Spleen (tissue), 11 donors: ENCODE data around the gene RTF1. TPM values are rescaled to one million over a fixed set of nuclear protein-coding genes. Genes with fewer than 3 reads are reported as not detected.

ENCODE experiments used
- DNase-seq: peaks from one replicate; pipeline ENCODE4 v3.0.0-alpha.2; 2020
- H3K27ac ChIP-seq, 8 donors: fragments of 200-600 bp; sonication (generic) in 7 of 8; 1 replicate in 4 of 8; 2 replicates in 4 of 8; pipeline versions ENCODE4 v1.5.0 to v1.8.0; 2016 to 2021; ENCODE audit warnings: inconsistent platforms in 4 of 8, mild to moderate bottlenecking in 4 of 8, moderate library complexity in 1 of 8
- H3K27me3 ChIP-seq, 7 donors: fragments of 200-600 bp; sonication (generic) in 6 of 7; replicated peaks in 1 of 7; 1 replicate in 4 of 7; 2 replicates in 3 of 7; pipeline versions ENCODE4 v1.5.0 to v1.8.0; 2016 to 2021; ENCODE audit warnings: inconsistent platforms in 3 of 7, mild to moderate bottlenecking in 1 of 7
- H3K36me3 ChIP-seq, 6 donors: fragments of 200-600 bp; sonication (generic) in 5 of 6; 1 replicate in 4 of 6; 2 replicates in 2 of 6; pipeline versions ENCODE4 v1.5.0 to v1.8.0; 2016 to 2021; ENCODE audit warnings: inconsistent platforms in 2 of 6
- H3K4me1 ChIP-seq, 6 donors: fragments of 200-600 bp; sonication (generic) in 5 of 6; 1 replicate in 3 of 6; 2 replicates in 3 of 6; pipeline versions ENCODE4 v1.5.0 to v1.8.0; 2016 to 2021; ENCODE audit warnings: inconsistent platforms in 3 of 6
- H3K4me3 ChIP-seq, 8 donors: fragments of 200-600 bp; sonication (generic) in 7 of 8; 1 replicate in 4 of 8; 2 replicates in 4 of 8; pipeline versions ENCODE4 v1.5.0 to v1.8.0; 2016 to 2021; ENCODE audit warnings: inconsistent platforms in 4 of 8, mild to moderate bottlenecking in 4 of 8, moderate library complexity in 2 of 8
- H3K9me3 ChIP-seq, 8 donors: fragments of 200-600 bp; sonication (generic) in 7 of 8; 1 replicate in 4 of 8; 2 replicates in 4 of 8; pipeline versions ENCODE4 v1.5.0 to v1.8.0; 2016 to 2021; ENCODE audit warnings: inconsistent platforms in 4 of 8
- CTCF ChIP-seq, 11 experiments: fragments of 200-600 bp in 7 of 11; fragments of 450-650 bp in 4 of 11; sonication (generic) in 4 of 11; IDR thresholded peaks in 8 of 11; conservative IDR thresholded peaks in 3 of 11; 1 replicate in 7 of 11; 2 replicates in 4 of 11; pipeline versions ENCODE4 v1.4.0 to v1.8.0; 2016 to 2021; ENCODE audit warnings: antibody characterized with exemption in 11 of 11, inconsistent platforms in 4 of 11, mild to moderate bottlenecking in 1 of 11
- POLR2A ChIP-seq, 3 donors: fragments of 450-650 bp; IDR thresholded peaks; one replicate each; pipeline ENCODE4 v1.5.1; 2017; ENCODE audit warnings: antibody characterized with exemption in 3 of 3, mild to moderate bottlenecking in 1 of 3
- POLR2AphosphoS5 ChIP-seq, 3 donors: sonication (generic); formaldehyde crosslinking; IDR thresholded peaks; one replicate each; pipeline ENCODE4 v1.5.1; 2017; ENCODE audit warnings: antibody characterized with exemption in 3 of 3
- WGBS, 5 donors: extraction: QIAGEN DNeasy Blood & Tissue Kit in 3 of 5; methylation state at CpG; one replicate each; pipeline versions ENCODE4 v1.1.5 to v1.1.7; 2013 to 2018; 5-methylcytosine and 5-hydroxymethylcytosine counted together
- intact Hi-C: fragments of 100-400 bp; cut with DNase I; formaldehyde crosslinking; loops from one replicate; pipeline ENCODE4 v1.15.0; 2023; ENCODE audit warnings: low total_unique reads
- polyA plus RNA-seq, 3 donors: library from polyadenylated mRNA; stranded (reverse); fragments of 200-250 nt; gene quantifications; one replicate each; pipeline ENCODE4 v1.2.1, GENCODE V29; 2013
- total RNA-seq, 7 donors: library from RNA; depleted of rRNA in 3 of 7; stranded (reverse); fragments of >200 nt in 3 of 7; fragmentation: NEBNext Ultra II Directional in 4 of 7; extraction: Animal tissue kit (Norgen Biotek cat#: 25700) in 4 of 7; gene quantifications; one replicate each; pipeline versions ENCODE4 v1.1.0 to v1.2.1, GENCODE V29; 2016 to 2021
- donor health status: healthy with polysubstance abuse.
- donor health status: DM: no; HTN: no; CAD: no; lungs with moderate emphysema.
- donor health status: DM: no; HTN: no; CAD: no.
- donor health status: Bipolar disorder and iron deficiency.
- donor health status: healthy.
- donor health status: DM: no; HTN: no; CAD: no.
- donor health status: DM: yes; HTN: yes; CAD: no.

The RTF1 gene
- total and polyA plus RNA-seq, 10 donors: 14.2 to 71.3 (median 32.0) TPM

- Histone ChIP-seq H3K27ac (no peak overlapping the region), H3K36me3 (peaks cover 5 to 100% (median 96%) of the 10 kb centered on the region in 6 donors), H3K4me1 (no peaks in the 10 kb centered on the region), H3K9me3 (no peaks in the 10 kb centered on the region), H3K4me3 (no peak overlapping the region), H3K27me3 (no peaks in the 10 kb centered on the region)
- DNase-seq: no peak
- TF ChIP-seq CTCF (IDR thresholded peaks at IDR 0.05 in 8 of 11, conservative IDR thresholded peaks at IDR 0.05 in 3 of 11): no peak
- no peak for TF ChIP-seq POLR2A (IDR thresholded peaks at IDR 0.05)
- TF ChIP-seq POLR2AphosphoS5 (IDR thresholded peaks at IDR 0.05): no peak
- 36 to 68% (median 46%) methylated on average over 2 of the region's 2 CpGs for WGBS, 5 donors
- intact Hi-C loops: no loop called here
Measured at GRCh38 chr15:41474941-41475340, 58.0 kb downstream of the RTF1 start.

- DNase-seq: no peak
- H3K27me3 ChIP-seq: no peaks in the 10 kb centered on the region
- TF ChIP-seq POLR2A (IDR thresholded peaks at IDR 0.05) (no peak), CTCF (IDR thresholded peaks at IDR 0.05 in 8 of 11, conservative IDR thresholded peaks at IDR 0.05 in 3 of 11) (no peak), POLR2AphosphoS5 (IDR thresholded peaks at IDR 0.05) (no peak)
- intact Hi-C loops: no loop called here
- WGBS, 5 donors: 83 to 95% (median 90%) methylated on average over 5 of the region's 5 CpGs
- H3K27ac ChIP-seq: no peak overlapping the region
- H3K4me1 ChIP-seq: no peaks in the 10 kb centered on the region
- no peaks in the 10 kb centered on the region for H3K9me3 ChIP-seq
- H3K4me3 ChIP-seq: no peak overlapping the region
- peaks cover 5 to 100% (median 95%) of the 10 kb centered on the region in 6 donors for H3K36me3 ChIP-seq
Measured at GRCh38 chr15:41476416-41477048, 59.6 kb downstream of the RTF1 start.

DNA sequence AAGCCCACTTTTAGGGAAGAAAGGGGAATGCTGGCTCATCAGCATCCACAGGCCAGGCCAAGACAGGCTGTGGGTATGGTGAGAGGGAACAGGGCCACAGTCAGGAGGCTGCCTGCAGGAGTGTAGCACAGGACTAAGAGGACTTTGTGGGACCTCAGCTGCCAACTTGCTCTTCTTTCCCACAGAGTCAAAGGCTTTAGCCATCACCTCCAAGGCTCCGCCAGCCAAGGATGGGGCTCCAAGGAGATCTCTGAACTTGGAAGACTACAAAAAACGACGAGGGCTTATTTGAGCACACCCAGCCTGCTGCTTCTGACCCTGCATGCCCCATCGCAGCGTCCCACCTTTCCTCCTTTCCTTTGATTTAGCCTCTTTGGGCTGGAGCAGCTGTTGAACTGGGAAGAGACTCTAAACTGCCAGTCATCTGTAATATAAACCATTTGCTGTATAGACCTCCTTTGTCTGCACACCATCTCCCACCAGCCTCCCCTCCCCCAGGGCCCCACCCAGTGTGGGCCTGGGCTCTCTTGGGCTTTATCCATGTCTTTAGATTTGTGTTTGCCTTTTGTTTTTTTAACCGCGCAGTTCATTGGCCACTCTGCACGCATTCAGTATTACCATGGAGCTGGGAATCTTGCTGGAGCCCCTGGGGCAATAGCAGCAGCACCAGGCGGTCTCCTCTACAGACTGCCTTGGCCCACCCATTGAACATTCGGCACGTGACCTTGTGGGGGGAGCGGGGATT, 63.7 kb downstream of the RTF1 start:
- H3K4me3 ChIP-seq: no peak overlapping the region
- H3K27me3 ChIP-seq: no peaks in the 10 kb centered on the region
- peaks cover 0 to 15% (median 10%) of the 10 kb centered on the region in 6 donors for H3K4me1 ChIP-seq
- H3K36me3 ChIP-seq: peaks cover 2 to 82% (median 60%) of the 10 kb centered on the region in 6 donors
- WGBS, 5 donors: 93 to 97% (median 94%) methylated on average over 12 of the region's 12 CpGs
- intact Hi-C loops: no loop called here
- TF ChIP-seq POLR2AphosphoS5 (IDR thresholded peaks at IDR 0.05) (no peak), POLR2A (IDR thresholded peaks at IDR 0.05) (no peak), CTCF (IDR thresholded peaks at IDR 0.05 in 8 of 11, conservative IDR thresholded peaks at IDR 0.05 in 3 of 11) (no peak)
- H3K9me3 ChIP-seq: no peaks in the 10 kb centered on the region
- DNase-seq: no peak
- no peak overlapping the region for H3K27ac ChIP-seq
